Panc1 (cell line): ENCODE results near the gene TRAPPC14. TPM values are rescaled to one million over a fixed set of nuclear protein-coding genes. Genes with fewer than 3 reads are reported as not detected.
A peak's percentile ranks its signal among the peaks of the same experiment; 100 is the strongest.

Source experiments
- ATAC-seq: fragments of 200-7000 bp; cut with Tn5 transposase; 2 replicates; pipeline ENCODE4 v1.9.1; 2020; ENCODE audit warnings: mild to moderate bottlenecking, moderate library complexity
- BruUV-seq: library from RNA; stranded (reverse); fragments of 400-500 nt; replicated peaks from 2 replicates; lab custom pipeline; 2021; lab: Mats Ljungman, UMichigan
- CTCF ChIA-PET: fragments of 300-600 bp; sonication (Branson Sonifier 250); formaldehyde crosslinking; loops from one replicate; lab custom pipeline; 2022; ENCODE audit warnings: antibody characterized with exemption; lab: Charles Lee
- POLR2A ChIA-PET: fragments of 300-600 bp; sonication (Branson Sonifier 250); formaldehyde crosslinking; loops from one replicate; lab custom pipeline; 2022; ENCODE audit warnings: antibody characterized with exemption; lab: Charles Lee
- DNase-seq: peaks from one replicate; pipeline ENCODE4 v3.0.0-alpha.2; 2010; ENCODE audit warnings: low read depth, low spot score
- H3K27ac ChIP-seq: 2 replicates; pipeline ENCODE4 v1.5.1; 2011; ENCODE audit warnings: mild to moderate bottlenecking, low read length, inconsistent platforms
- H3K27me3 ChIP-seq: fragments of 200-500 bp; sonication (Bioruptor generic); 2 replicates; pipeline ENCODE4 v1.6.0; 2014; ENCODE audit warnings: low read length, inconsistent platforms; ENCODE audit not compliant: control insufficient read depth, insufficient read depth
- H3K36me3 ChIP-seq: fragments of 200-500 bp; sonication (Bioruptor generic); 2 replicates; pipeline ENCODE4 v1.5.1; 2014; ENCODE audit warnings: inconsistent platforms, mild to moderate bottlenecking, low read length, moderate library complexity; ENCODE audit not compliant: control insufficient read depth, insufficient read depth
- H3K4me1 ChIP-seq: 2 replicates; pipeline ENCODE4 v1.5.1; 2011; ENCODE audit warnings: inconsistent platforms, mild to moderate bottlenecking, low read length, moderate library complexity; ENCODE audit not compliant: control insufficient read depth, insufficient read depth
- H3K4me3 ChIP-seq, 2 experiments: 2 replicates each; pipeline ENCODE4 v1.5.1; 2011 to 2012; ENCODE audit warnings: low read depth in 2 of 2, low read length in 2 of 2, mild to moderate bottlenecking in 2 of 2, inconsistent platforms in 1 of 2, moderate library complexity in 1 of 2
- H3K9me3 ChIP-seq: fragments of 200-500 bp; sonication (Bioruptor generic); 2 replicates; pipeline ENCODE4 v1.5.1; 2014; ENCODE audit warnings: low read depth, mild to moderate bottlenecking, inconsistent platforms, low read length, moderate library complexity; ENCODE audit not compliant: control insufficient read depth, insufficient read depth
- POLR2AphosphoS5 ChIP-seq: IDR thresholded peaks from 2 replicates; pipeline ENCODE4 v1.6.1; 2012; ENCODE audit warnings: mild to moderate bottlenecking, low read depth, low read length, moderate library complexity
- SIN3A ChIP-seq: IDR thresholded peaks from 2 replicates; pipeline ENCODE4 v1.6.1; 2012; ENCODE audit warnings: low read depth, mild to moderate bottlenecking, low read length, moderate library complexity, borderline replicate concordance; ENCODE audit not compliant: insufficient read depth
- TCF7L2 ChIP-seq: IDR thresholded peaks from 2 replicates; pipeline ENCODE4 v1.6.1; 2011; ENCODE audit warnings: mild to moderate bottlenecking, low read depth, low read length, inconsistent platforms
- in situ Hi-C: cut with HindIII; loops from 2 replicates; pipeline ENCODE4 v1.10.0; 2016; ENCODE audit warnings: low sequenced_read_pairs, low pct_unique_long_range_greater_than_20kb
- intact Hi-C: fragments of 100-400 bp; cut with micrococcal nuclease; formaldehyde crosslinking; loops from one replicate; pipeline ENCODE4 v1.10.0; 2022; ENCODE audit not compliant: unreplicated experiment
- total RNA-seq: library from RNA; stranded (reverse); gene quantifications from one replicate; pipeline ENCODE4 v1.2.1, GENCODE V29; 2021; ENCODE audit not compliant: unreplicated experiment
- TF ChIP-seq, protein P1 (sequence below): fragments of 450-650 bp; IDR thresholded peaks from 2 replicates; pipeline ENCODE4 v1.5.1; 2017; ENCODE audit warnings: mild to moderate bottlenecking
- TF ChIP-seq, protein P2 (sequence below), 2 experiments: IDR thresholded peaks; 2 replicates each; pipeline ENCODE4 v1.6.1; 2011 to 2012; ENCODE audit warnings: low read depth in 2 of 2, control low read depth in 1 of 2, low read length in 1 of 2, mild to moderate bottlenecking in 1 of 2, moderate library complexity in 1 of 2; ENCODE audit not compliant: insufficient read depth in 1 of 2

The TRAPPC14 gene
- total RNA-seq, 1 experiment from 2014 or later = 33.2 TPM

DNA sequence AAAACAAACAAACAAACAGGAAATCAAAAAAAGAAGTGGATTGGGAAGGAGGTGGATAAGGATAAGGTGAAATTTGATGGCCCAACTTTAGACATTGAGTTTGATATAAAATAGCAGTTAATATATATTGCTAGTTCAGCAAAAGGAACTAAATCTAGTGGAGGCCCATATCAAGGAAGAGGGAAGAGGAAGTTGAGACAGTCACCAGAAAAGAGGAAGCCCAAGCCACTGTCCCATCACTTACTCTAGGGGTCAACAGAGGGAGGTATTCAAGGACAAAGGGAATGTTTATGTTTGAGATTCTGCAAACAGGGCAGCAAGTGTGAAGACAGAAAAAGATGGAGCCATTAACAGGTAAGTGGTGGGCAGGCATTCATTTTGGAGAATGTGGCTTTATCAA lies 6.1 kb downstream of the TRAPPC14 start:
- no peak overlapping the region for H3K27ac ChIP-seq
- no peak overlapping the region for H3K4me3 ChIP-seq
- H3K36me3 ChIP-seq = peaks cover 4% of the 10 kb centered on the region
- intact Hi-C loops (no loop called here), in situ Hi-C loops (no loop called here)
- POLR2A ChIA-PET = no interaction called here
- peaks cover 45% of the 10 kb centered on the region for H3K4me1 ChIP-seq
- BruUV-seq = TSS peak; percentile 41
- no peaks in the 10 kb centered on the region for H3K9me3 ChIP-seq
- no peaks in the 10 kb centered on the region for H3K27me3 ChIP-seq
- DNase-seq (no peak), ATAC-seq (no peak)
- TF ChIP-seq TCF7L2 (no peak), POLR2AphosphoS5 (no peak), SIN3A (no peak)
- TF ChIP-seq, protein P1, sequence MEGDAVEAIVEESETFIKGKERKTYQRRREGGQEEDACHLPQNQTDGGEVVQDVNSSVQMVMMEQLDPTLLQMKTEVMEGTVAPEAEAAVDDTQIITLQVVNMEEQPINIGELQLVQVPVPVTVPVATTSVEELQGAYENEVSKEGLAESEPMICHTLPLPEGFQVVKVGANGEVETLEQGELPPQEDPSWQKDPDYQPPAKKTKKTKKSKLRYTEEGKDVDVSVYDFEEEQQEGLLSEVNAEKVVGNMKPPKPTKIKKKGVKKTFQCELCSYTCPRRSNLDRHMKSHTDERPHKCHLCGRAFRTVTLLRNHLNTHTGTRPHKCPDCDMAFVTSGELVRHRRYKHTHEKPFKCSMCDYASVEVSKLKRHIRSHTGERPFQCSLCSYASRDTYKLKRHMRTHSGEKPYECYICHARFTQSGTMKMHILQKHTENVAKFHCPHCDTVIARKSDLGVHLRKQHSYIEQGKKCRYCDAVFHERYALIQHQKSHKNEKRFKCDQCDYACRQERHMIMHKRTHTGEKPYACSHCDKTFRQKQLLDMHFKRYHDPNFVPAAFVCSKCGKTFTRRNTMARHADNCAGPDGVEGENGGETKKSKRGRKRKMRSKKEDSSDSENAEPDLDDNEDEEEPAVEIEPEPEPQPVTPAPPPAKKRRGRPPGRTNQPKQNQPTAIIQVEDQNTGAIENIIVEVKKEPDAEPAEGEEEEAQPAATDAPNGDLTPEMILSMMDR = no peak
- TF ChIP-seq, protein P2, sequence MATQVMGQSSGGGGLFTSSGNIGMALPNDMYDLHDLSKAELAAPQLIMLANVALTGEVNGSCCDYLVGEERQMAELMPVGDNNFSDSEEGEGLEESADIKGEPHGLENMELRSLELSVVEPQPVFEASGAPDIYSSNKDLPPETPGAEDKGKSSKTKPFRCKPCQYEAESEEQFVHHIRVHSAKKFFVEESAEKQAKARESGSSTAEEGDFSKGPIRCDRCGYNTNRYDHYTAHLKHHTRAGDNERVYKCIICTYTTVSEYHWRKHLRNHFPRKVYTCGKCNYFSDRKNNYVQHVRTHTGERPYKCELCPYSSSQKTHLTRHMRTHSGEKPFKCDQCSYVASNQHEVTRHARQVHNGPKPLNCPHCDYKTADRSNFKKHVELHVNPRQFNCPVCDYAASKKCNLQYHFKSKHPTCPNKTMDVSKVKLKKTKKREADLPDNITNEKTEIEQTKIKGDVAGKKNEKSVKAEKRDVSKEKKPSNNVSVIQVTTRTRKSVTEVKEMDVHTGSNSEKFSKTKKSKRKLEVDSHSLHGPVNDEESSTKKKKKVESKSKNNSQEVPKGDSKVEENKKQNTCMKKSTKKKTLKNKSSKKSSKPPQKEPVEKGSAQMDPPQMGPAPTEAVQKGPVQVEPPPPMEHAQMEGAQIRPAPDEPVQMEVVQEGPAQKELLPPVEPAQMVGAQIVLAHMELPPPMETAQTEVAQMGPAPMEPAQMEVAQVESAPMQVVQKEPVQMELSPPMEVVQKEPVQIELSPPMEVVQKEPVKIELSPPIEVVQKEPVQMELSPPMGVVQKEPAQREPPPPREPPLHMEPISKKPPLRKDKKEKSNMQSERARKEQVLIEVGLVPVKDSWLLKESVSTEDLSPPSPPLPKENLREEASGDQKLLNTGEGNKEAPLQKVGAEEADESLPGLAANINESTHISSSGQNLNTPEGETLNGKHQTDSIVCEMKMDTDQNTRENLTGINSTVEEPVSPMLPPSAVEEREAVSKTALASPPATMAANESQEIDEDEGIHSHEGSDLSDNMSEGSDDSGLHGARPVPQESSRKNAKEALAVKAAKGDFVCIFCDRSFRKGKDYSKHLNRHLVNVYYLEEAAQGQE (IDR thresholded peaks at IDR 0.05; ENCODE audit: insufficient read depth in 1 of 2, low read depth in 2 of 2, low read length in 1 of 2) = no peak
- CTCF ChIA-PET = no interaction called here

DNA sequence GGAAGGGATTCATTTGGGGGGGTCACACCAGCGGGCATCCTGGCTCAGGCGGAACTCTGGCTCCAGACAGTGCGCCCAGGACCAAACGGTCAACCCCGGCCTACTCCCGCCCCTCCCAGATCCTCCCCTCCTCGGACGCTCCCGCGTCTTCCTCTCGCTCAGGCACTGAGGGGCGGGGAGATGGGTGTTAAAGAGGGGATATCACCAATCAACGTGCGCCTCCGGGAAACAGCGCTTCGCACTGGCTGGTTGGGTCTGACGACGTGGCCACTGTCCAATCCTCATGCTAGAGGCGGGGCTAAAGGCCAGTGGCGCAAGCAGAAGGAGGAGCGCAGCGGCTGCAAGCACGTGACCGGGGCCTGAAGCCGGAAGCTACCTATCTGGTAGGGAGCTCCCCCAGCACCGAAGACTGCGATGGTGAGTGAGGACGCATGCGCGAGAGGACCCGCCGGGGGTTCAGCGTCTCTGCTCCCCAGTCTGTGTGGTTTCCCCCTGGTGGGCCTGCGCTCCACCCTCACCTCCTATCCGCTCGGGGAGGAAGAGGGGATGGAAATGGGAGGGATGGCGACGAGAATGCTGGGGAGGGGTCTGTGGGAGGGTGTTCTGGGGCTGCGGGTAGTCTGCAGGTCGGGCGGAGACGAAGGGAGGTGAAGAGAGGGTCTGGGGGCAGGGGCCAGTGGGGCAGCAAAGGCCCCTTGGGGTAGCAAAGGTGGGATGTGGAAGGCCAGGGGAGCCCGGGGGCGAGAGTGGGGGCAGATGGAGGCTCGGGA lies 9.8 kb downstream of the TRAPPC14 start, which contains the start of gene LAMTOR4:
Gene LAMTOR4 (plus strand): TSS at position 360 of the 770 bp plus-strand sequence. CDS start 55 bp downstream, at position 415.
- no TSS peak for BruUV-seq
- peak; percentile 99 for DNase-seq
- Histone ChIP-seq H3K9me3 (no peaks in the 10 kb centered on the region), H3K36me3 (no peaks in the 10 kb centered on the region), H3K4me1 (peaks cover 13% of the 10 kb centered on the region), H3K27me3 (no peaks in the 10 kb centered on the region), H3K27ac (peak within 1 kb of the TSS; percentile 87), H3K4me3 (peak within 1 kb of the TSS; percentile 77 to 95)
- intact Hi-C loops = no loop called here
- TF ChIP-seq, protein P2 (IDR thresholded peaks at IDR 0.05; ENCODE audit: insufficient read depth in 1 of 2, low read depth in 2 of 2, low read length in 1 of 2) = peak in 1 of 2 experiments; percentile 33; a peak in 1 of 4 replicates
- peak; percentile 80 for TF ChIP-seq POLR2AphosphoS5
- TF ChIP-seq TCF7L2 = no peak
- in situ Hi-C loops = no loop called here
- POLR2A ChIA-PET = interaction anchor here (0.6 kb wide), 1 partner anchor 255 kb away, joined by 6 read pairs; no protein-coding TSS in a partner anchor
- CTCF ChIA-PET = interaction anchor here (0.6 to 1.0 kb wide), 3 partner anchors 18 to 125 kb away, joined by 3 to 6 read pairs (median 6); partner anchors contain the start of gene MBLAC1
- ATAC-seq = peak; percentile 99
